Stimulated activated CD8-positive, alpha-beta memory T cell treated with anti-CD3 and anti-CD28 coated beads, Interleukin-12 subunit alpha, Interleukin-12 subunit beta, amount 100 ng/mL, for 4 hours (primary cell): ENCODE data around the gene ENPP7.

Experiments used
- DNase-seq: peaks from one replicate; pipeline ENCODE4 v3.0.0-alpha.2; 2020; ENCODE audit warnings: low read depth

ENPP7 gene, protein sequence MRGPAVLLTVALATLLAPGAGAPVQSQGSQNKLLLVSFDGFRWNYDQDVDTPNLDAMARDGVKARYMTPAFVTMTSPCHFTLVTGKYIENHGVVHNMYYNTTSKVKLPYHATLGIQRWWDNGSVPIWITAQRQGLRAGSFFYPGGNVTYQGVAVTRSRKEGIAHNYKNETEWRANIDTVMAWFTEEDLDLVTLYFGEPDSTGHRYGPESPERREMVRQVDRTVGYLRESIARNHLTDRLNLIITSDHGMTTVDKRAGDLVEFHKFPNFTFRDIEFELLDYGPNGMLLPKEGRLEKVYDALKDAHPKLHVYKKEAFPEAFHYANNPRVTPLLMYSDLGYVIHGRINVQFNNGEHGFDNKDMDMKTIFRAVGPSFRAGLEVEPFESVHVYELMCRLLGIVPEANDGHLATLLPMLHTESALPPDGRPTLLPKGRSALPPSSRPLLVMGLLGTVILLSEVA

GRCh38 chr17:79730769-79731483 is at the start of gene ENPP7:
Gene ENPP7, plus strand, starts transcription at chr17:79730943. Its CDS starts 197 bp downstream, at chr17:79731140.
- DNase-seq, result no peak

DNA sequence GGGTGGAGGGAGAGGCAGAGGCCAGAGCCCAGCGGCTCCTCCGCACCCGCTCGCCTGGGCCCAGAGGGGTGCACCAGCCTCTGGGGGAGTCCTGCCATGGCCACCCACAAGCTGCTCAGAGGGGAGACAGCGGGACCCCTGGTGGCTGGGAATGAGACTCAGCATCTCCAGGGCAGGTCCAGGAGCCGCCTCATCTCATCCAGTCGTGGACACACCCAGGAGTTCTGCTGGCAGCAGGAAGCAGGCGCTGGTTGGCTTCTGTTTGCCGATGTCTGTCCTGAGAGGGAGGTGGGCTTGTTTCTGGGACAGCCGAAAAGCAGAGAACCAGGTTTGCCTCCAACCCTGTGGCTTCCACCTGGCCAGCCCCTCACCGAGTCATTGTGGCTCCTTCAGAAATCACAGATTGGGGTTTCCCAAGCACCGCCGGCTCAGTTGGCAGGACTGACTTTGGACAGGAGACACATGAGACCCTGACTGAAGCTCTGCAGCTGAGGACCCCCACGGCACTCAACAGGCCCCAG is 49.6 kb upstream of the ENPP7 start:
- no peak for DNase-seq

DNA sequence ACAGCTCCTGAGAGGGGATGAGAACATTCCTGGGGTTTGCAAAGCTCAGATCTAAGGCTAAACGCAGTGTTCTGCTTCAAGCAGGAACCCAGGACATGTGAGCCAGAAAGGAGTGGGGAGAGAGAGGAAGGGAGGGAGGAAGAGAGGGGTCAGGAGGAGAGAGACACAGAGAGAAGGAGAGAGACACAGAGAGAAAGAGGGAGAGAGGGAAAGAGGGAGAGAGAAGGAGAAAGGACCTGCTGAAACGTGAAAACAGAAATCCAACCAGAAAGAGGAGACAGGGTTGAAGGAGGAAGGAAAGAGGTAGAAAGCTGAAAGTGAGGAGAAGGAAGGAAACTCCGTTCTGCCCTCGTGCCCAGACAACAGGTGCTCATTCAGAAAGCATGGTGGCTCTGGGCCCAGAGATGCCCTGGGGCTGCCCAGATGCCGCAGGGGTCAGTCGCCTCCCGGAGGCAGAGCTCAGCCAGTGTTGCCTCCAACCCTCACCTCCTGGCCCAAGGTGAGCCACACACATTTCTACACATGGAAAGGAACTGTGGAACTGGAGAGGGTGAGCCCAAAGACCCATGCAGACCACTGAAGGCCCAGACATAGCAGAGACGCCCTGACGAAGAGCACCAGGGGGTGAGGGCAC is 49.0 kb upstream of the ENPP7 start:
- DNase-seq, result no peak

DNA sequence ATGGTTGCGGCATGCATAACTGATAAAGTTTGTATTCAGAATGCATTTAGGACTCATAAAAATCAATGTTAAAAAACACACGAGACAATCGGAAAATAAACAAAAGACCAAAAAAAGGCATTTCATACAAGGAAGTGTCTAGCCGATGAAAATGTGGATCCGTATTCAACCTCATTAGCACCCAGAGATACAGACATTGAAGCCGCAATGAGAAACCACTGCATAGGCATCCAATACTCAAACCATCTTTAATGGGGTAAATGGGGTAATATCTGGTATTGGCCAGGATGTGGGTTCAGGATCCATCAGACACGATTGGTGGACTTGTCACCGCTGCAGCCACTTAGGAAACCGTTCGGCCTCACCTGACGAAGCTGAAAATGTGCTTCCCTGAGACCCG is 47.4 kb upstream of the ENPP7 start:
- DNase-seq, result no peak

DNA sequence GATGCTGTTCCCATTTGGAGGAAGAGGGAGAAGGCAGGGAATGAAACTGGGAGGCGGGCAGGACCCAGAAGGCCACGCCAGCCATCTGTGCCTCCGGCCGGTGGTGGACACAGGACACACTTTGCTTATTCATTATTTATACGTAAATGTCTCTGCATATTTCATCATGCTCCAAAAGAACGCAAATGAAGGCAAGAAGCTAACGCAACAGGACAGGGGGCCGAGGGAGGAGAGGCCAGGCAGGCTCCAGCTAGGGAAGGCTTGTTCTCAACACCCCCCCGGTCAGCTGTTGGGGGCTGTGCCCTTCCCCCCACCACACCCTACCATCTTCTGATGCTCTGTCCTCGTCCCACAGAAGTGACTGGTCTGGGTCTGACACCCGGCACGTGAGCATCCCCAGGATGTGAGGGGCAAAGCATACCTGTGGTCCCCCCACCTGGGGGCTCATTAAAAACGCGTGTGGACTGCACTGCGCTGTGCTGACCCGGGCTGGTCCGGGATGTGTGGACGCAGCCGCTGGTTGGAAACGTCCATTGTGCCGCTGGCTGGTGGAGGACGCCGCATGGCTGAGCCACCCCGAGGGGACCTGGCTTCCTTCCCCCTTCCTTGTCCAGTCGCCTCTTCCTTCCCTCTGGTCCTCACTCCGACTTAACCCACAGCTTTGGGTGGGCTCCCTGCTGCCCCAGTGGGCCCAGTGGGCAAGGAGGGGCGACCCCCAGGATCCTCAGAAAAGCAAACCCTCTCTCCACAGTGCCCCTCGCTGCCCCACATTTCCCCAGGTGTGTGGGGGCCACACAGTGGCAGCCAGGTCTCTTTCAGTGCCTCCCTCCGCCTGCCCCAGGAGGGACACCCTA is 46.4 kb upstream of the ENPP7 start:
- no peak for DNase-seq

GRCh38 chr17:79685121-79685520 is 45.6 kb upstream of the ENPP7 start:
- DNase-seq, result no peak

DNA sequence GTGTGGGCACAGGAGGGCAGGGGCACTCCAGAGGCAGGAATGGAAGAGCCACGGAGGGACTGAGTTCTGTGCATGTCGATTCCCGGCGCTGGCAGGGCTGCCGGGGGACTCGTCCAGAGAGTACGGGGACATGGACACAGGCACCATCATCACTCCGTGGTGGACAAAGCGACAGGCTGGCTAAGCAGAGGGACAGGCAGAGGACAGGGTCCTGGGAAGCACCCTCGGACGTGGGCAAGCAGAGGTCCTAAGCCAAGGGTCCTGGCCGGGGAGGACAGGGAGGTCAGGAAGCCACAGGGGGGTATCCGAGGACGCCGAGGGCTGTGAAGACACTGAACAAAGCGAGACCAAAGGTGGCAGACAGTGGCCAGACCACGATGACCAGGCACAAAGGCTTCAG is 44.3 kb upstream of the ENPP7 start:
- DNase-seq, result no peak

GRCh38 chr17:79690466-79690865 is 40.3 kb upstream of the ENPP7 start:
- no peak for DNase-seq

GRCh38 chr17:79690988-79691836 is 39.5 kb upstream of the ENPP7 start:
- no peak for DNase-seq

DNA sequence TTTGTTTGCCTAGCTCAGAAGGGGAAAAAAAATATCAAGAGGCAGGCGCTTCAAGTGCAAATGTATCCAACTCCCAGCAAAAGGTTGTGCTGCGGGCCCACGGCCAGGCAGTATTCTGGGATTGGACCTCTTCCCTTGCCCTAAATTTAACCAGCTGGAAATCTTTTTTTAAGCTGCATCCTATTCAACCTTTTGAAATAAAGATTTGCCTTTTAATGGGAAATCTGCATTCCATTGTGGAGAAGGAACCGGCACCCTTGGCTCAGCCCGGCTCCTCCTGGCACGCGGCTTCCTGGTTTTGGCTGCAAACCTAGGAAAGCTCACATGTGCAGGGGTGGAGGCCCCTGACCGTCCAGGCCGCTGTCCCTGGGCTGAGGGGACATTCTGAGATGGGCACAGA is 38.8 kb upstream of the ENPP7 start:
- DNase-seq, result no peak

DNA sequence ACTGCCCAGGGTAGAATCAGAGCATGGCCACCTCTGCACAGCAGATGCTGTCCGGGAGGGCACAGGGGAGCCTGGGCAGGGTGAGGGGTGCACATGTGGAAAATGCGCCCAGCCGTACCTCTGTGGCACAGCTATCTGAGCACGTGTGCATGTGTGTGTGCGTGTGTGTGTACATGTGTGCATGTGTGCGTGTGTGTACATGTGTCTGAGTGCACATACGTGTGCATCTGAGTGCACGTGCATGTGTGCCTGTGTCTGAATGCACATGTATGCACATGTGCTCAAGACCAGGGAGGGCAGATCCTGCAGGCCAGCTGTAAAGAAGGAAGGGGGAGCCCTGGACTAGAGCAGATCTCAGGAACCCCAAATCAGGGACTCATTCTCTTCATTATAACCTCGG is 37.3 kb upstream of the ENPP7 start:
- no peak for DNase-seq

- DNase-seq, result no peak
Measured at GRCh38 chr17:79695293-79695790, 35.4 kb upstream of the ENPP7 start.

DNA sequence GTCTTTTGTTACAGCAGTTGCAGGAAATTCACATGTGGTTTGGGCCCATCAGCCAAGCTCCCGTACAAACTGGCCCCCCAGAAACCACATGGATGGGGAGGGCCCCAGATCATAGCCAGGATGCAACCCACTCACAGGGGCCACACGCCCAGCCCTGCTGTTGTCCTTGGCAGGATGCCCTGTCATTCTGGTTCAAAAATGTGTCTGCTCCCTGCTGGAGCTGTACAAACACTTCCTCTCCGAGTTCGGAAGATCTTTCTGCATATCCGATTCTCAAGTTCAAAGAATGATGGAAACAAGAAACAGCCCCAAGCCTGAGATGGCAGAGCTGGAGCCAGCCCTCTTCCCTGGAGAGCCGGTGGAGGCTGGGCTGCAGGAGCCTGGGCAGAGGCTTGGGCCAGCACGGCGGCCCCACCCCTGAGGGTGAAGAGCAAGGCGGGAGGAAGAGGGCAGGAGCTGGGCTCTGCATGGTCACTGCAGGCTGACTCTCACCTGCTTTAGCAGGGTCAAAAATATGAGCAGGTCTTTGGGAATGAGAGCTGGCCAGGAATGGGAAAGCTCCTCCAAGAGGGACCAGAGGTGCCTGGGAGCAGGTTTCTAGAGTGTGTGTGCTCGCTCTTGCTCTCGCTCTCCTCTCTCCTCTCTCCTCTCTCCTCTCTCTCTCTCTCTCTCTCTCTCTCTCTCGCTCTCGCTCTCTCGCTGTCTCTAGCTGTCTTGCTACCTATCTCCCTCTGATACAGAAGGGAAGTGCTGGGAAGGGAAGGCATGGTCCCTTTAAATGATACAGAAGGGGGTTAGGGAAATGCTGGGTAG is 34.7 kb upstream of the ENPP7 start:
- DNase-seq, result no peak

- DNase-seq, result no peak
Measured at GRCh38 chr17:79696610-79696982, 34.1 kb upstream of the ENPP7 start.

DNA sequence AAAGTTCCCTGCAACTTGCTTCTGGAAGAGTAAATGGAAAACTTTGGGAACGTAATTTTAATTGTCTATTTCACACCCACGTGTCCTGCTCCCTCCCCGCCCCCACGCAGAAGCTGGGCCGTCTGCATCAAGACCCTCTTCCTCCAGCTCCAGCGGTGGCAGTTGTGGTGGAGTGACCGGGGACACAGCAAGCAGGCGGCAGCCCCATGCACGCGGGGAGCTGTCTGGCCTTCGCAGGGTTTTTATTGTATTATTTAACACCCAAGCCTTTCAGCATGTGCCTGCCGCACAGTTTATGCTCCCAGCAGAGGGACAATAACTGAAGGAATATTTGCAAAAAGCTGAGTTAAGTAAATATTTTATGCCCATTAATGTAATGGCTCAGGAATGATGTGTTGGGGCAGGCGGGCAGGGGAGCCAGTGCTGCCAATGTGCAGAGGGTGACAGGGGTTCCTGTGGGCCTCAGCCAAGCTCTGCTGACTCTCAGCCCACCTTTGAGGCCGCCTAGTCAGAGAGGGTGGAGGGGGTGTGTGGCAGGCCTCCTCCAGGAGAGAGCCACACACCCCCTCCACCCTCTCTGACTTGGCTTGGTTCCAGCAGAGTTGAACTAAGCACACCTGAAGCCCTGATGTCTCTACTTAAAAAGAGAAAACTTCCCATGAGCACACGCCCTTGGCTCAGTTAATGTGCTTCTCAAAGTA is 32.4 kb upstream of the ENPP7 start:
- DNase-seq, result no peak

GRCh38 chr17:79699386-79700036 is 31.2 kb upstream of the ENPP7 start:
- no peak for DNase-seq

DNA sequence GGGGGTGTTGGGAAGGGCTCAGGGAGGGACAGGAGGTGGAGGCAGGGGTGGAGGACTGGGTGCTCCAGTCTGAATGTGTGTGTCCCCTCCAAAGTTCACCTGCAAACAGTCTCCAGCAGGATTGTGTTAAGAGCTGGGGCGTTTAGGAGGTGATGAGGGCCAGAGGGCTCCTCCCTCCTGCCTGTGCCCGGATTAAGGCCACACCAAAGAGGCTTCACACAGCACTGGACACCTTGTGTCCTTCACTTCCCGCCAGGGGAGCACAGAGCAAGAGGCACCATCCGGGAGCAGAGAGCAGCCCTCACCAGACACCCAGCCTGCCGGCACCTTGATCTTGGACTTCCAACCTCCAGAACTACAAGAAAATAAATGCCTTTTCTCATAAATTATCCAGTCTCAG is 30.2 kb upstream of the ENPP7 start:
- DNase-seq, result no peak

- DNase-seq, result no peak
Measured at GRCh38 chr17:79702034-79702433, 28.7 kb upstream of the ENPP7 start.
